H9 (cell line): ENCODE results near the gene UBAC2. TPM values are rescaled to one million over a fixed set of nuclear protein-coding genes. Genes with fewer than 3 reads are reported as not detected.

Experiments
- DNase-seq: peaks from one replicate; pipeline ENCODE4 v3.0.0-alpha.2; 2017
- H2AFZ ChIP-seq: one replicate; pipeline ENCODE4 v1.6.1; 2013; ENCODE audit warnings: mild to moderate bottlenecking, low read length, control low read depth, moderate library complexity
- H2AK5ac ChIP-seq: 2 replicates; pipeline ENCODE4 v1.6.1; 2013; ENCODE audit warnings: low read length, control low read depth, mixed read lengths; ENCODE audit not compliant: insufficient read length
- H2BK120ac ChIP-seq: one replicate; pipeline ENCODE4 v1.6.1; 2013; ENCODE audit warnings: low read depth, mild to moderate bottlenecking, low read length, control low read depth, inconsistent platforms; ENCODE audit not compliant: poor library complexity, severe bottlenecking
- H2BK12ac ChIP-seq: 2 replicates; pipeline ENCODE4 v1.6.1; 2013; ENCODE audit warnings: low read length, control low read depth, mixed read lengths, low read depth; ENCODE audit not compliant: insufficient read length
- H2BK15ac ChIP-seq: 2 replicates; pipeline ENCODE4 v1.6.1; 2013; ENCODE audit warnings: low read depth, low read length, control low read depth
- H2BK20ac ChIP-seq: one replicate; pipeline ENCODE4 v1.6.1; 2013; ENCODE audit warnings: low read depth, mild to moderate bottlenecking, low read length, control low read depth, inconsistent platforms; ENCODE audit not compliant: poor library complexity, severe bottlenecking
- H2BK5ac ChIP-seq: 2 replicates; pipeline ENCODE4 v1.6.1; 2013; ENCODE audit warnings: low read length, control low read depth, mixed read lengths; ENCODE audit not compliant: insufficient read length
- H3K14ac ChIP-seq: 2 replicates; pipeline ENCODE4 v1.6.1; 2013; ENCODE audit warnings: low read length, control low read depth; ENCODE audit not compliant: insufficient read depth
- H3K18ac ChIP-seq: 2 replicates; pipeline ENCODE4 v1.6.1; 2013; ENCODE audit warnings: low read depth, mild to moderate bottlenecking, mixed read lengths, low read length, control low read depth; ENCODE audit not compliant: insufficient read length
- H3K23ac ChIP-seq: 2 replicates; pipeline ENCODE4 v1.6.1; 2013; ENCODE audit warnings: low read length, control low read depth, mixed read lengths, low read depth; ENCODE audit not compliant: insufficient read length
- H3K23me2 ChIP-seq: 2 replicates; pipeline ENCODE4 v1.6.1; 2013; ENCODE audit warnings: low read depth, mild to moderate bottlenecking, mixed read lengths, low read length, control low read depth; ENCODE audit not compliant: insufficient read length, poor library complexity, severe bottlenecking
- H3K27ac ChIP-seq: 2 replicates; pipeline ENCODE4 v1.5.1; 2013; ENCODE audit warnings: low read length, control low read depth, mixed read lengths, low read depth; ENCODE audit not compliant: insufficient read length
- H3K27me3 ChIP-seq: 2 replicates; pipeline ENCODE4 v1.6.1; 2013; ENCODE audit warnings: low read length, control low read depth, inconsistent platforms; ENCODE audit not compliant: insufficient read depth
- H3K4ac ChIP-seq: 2 replicates; pipeline ENCODE4 v1.6.1; 2013; ENCODE audit warnings: low read depth, mild to moderate bottlenecking, control low read depth, inconsistent platforms, low read length, moderate library complexity
- H3K4me1 ChIP-seq: 2 replicates; pipeline ENCODE4 v1.6.1; 2013; ENCODE audit warnings: low read length, control low read depth, inconsistent platforms; ENCODE audit not compliant: insufficient read depth
- H3K4me2 ChIP-seq: 2 replicates; pipeline ENCODE4 v1.6.1; 2013; ENCODE audit warnings: low read length, control low read depth, mixed read lengths; ENCODE audit not compliant: insufficient read length, insufficient read depth
- H3K56ac ChIP-seq: 2 replicates; pipeline ENCODE4 v1.6.1; 2013; ENCODE audit warnings: low read depth, mild to moderate bottlenecking, mixed read lengths, low read length, control low read depth; ENCODE audit not compliant: insufficient read length
- H3K79me1 ChIP-seq: 2 replicates; pipeline ENCODE4 v1.6.1; 2013; ENCODE audit warnings: low read depth, mild to moderate bottlenecking, moderate library complexity, low read length, control low read depth, inconsistent platforms; ENCODE audit not compliant: insufficient read depth, poor library complexity, severe bottlenecking
- H3K79me2 ChIP-seq: 2 replicates; pipeline ENCODE4 v1.6.1; 2013; ENCODE audit warnings: low read length, control low read depth, inconsistent platforms; ENCODE audit not compliant: insufficient read depth
- H3K9ac ChIP-seq: 2 replicates; pipeline ENCODE4 v1.6.1; 2013; ENCODE audit warnings: low read length, control low read depth, mixed read lengths; ENCODE audit not compliant: insufficient read length; ENCODE audit errors: extremely low read depth
- H3K9me3 ChIP-seq: one replicate; pipeline ENCODE4 v1.6.1; 2013; ENCODE audit warnings: low read depth, low read length, inconsistent platforms; ENCODE audit not compliant: control insufficient read depth
- H3T11ph ChIP-seq: one replicate; pipeline ENCODE4 v1.6.1; 2013; ENCODE audit warnings: mild to moderate bottlenecking, low read length, control low read depth, inconsistent platforms
- H4K20me1 ChIP-seq: one replicate; pipeline ENCODE4 v1.6.1; 2013; ENCODE audit not compliant: control insufficient read depth, insufficient read length, insufficient read depth
- H4K5ac ChIP-seq: 2 replicates; pipeline ENCODE4 v1.6.1; 2013; ENCODE audit warnings: low read depth, mild to moderate bottlenecking, mixed read lengths, low read length, control low read depth; ENCODE audit not compliant: insufficient read length
- H4K8ac ChIP-seq: replicated peaks from 2 replicates; pipeline ENCODE4 v1.6.1; 2013; ENCODE audit warnings: low read length, control low read depth, mixed read lengths, low read depth; ENCODE audit not compliant: insufficient read length
- H4K91ac ChIP-seq: 2 replicates; pipeline ENCODE4 v1.6.1; 2013; ENCODE audit warnings: low read depth, mild to moderate bottlenecking, moderate library complexity, mixed read lengths, low read length, control low read depth; ENCODE audit not compliant: insufficient read length
- H3K27ac Mint-ChIP-seq, 3 experiments: 2 replicates in 2 of 3; 3 replicates in 1 of 3; pipeline ENCODE4 v1.8.0; 2020 to 2021; ENCODE audit warnings: mixed read lengths in 3 of 3, mild to moderate bottlenecking in 1 of 3, moderate library complexity in 1 of 3
- H3K27me3 Mint-ChIP-seq: 2 replicates; pipeline ENCODE4 v1.8.0; 2021; ENCODE audit warnings: low read depth, mild to moderate bottlenecking, moderate library complexity, mixed read lengths
- H3K36me3 Mint-ChIP-seq, 3 experiments: 2 replicates in 2 of 3; 3 replicates in 1 of 3; pipeline ENCODE4 v1.8.0; 2020 to 2021; ENCODE audit warnings: low read depth in 3 of 3, mixed read lengths in 3 of 3; ENCODE audit not compliant: insufficient read depth in 1 of 3
- H3K4me1 Mint-ChIP-seq, 2 experiments: 2 replicates each; pipeline ENCODE4 v1.8.0; 2020; ENCODE audit warnings: mixed read lengths in 2 of 2
- H3K4me3 Mint-ChIP-seq, 2 experiments: 2 replicates in 1 of 2; 3 replicates in 1 of 2; pipeline ENCODE4 v1.8.0; 2020 to 2021; ENCODE audit warnings: mild to moderate bottlenecking in 2 of 2, mixed read lengths in 2 of 2, moderate library complexity in 1 of 2
- H3K9me3 Mint-ChIP-seq, 2 experiments: 2 replicates in 1 of 2; 3 replicates in 1 of 2; pipeline ENCODE4 v1.8.0; 2020; ENCODE audit warnings: mild to moderate bottlenecking in 2 of 2, mixed read lengths in 2 of 2, moderate library complexity in 1 of 2
- WGBS: extraction: QIAGEN DNeasy Blood & Tissue Kit; methylation state at CpG from one replicate; pipeline ENCODE4 v1.1.7; 2013; ENCODE audit warnings: missing lambda C conversion rate, low lambda C conversion rate, mixed read lengths; ENCODE audit not compliant: insufficient read length; ENCODE audit errors: extremely low coverage; 5-methylcytosine and 5-hydroxymethylcytosine counted together
- total RNA-seq: library from RNA; stranded (reverse); gene quantifications from 2 replicates; pipeline ENCODE4 v1.2.1, GENCODE V29; 2021
- TF ChIP-seq, protein P1 (sequence below): fragments of 200-600 bp; sonication (generic); conservative IDR thresholded peaks from 3 replicates; pipeline ENCODE4 v1.8.0; 2021; ENCODE audit warnings: antibody characterized with exemption, mild to moderate bottlenecking

UBAC2 gene
- total RNA-seq, 1 experiment from 2014 or later, result 52.3 TPM

DNA sequence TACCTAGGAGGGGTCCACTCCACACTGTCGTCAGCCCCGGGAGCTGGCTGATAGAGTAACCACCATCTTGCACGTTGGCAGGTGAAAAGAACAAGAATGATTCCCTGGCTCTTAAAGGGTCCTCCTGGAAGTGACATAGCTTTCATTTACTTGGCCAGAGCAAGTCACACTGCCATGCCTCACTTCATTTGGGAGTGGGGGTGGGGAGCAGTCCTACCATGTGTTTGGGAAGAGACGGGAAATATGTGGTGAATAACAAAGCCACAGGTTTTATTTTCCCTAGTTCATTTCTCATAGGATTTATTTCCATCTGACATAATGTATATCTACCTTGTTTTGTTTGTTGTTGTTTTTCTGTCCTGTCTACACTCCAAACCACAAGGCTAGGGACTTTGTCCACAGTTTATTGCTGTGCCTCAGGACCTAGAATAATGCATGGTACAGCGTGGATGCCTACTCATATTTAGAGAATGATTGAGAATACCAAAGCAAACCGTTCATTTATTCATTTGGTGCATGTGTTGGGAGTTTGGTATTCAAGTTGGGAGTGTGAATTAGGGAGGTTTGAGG lies 26.8 kb downstream of the UBAC2 start:
- H3K9ac ChIP-seq, result no peak overlapping the region

More for the DNA sequence above, 26.8 kb downstream of the UBAC2 start:
- Histone ChIP-seq H3K9me3 (no peaks in the 10 kb centered on the region), H2BK120ac (no peak overlapping the region), H3K4me2 (no peak overlapping the region), H3K4me1 (no peaks in the 10 kb centered on the region; the same call in 1 of the 2 replicates), H2BK20ac (no peak overlapping the region), H2AK5ac (no peak overlapping the region), H3K14ac (no peak overlapping the region), H3K18ac (no peak overlapping the region), H3K56ac (no peak overlapping the region), H4K5ac (no peak overlapping the region), H3K23me2 (no peaks in the 10 kb centered on the region), H3T11ph (no peak overlapping the region), H3K27ac (no peak overlapping the region), H2BK15ac (no peak overlapping the region), H4K8ac (no peak overlapping the region), H4K20me1 (no peaks in the 10 kb centered on the region), H2BK12ac (no peak overlapping the region), H3K79me2 (peaks cover 26% of the 10 kb centered on the region; the same call in 1 of the 2 replicates), H3K4ac (no peak overlapping the region), H3K27me3 (no peaks in the 10 kb centered on the region), H4K91ac (no peak overlapping the region), H2AFZ (no peak overlapping the region), H3K23ac (no peak overlapping the region), H3K79me1 (peaks cover 13% of the 10 kb centered on the region), H2BK5ac (no peak overlapping the region)
- Mint-ChIP-seq H3K4me3 (no peak overlapping the region), H3K36me3 (peaks cover 1 to 5% (median 4%) of the 10 kb centered on the region in 3 experiments; a peak in 6 of 7 replicates), H3K27me3 (no peaks in the 10 kb centered on the region), H3K4me1 (peaks cover 18 to 20% of the 10 kb centered on the region in 2 experiments), H3K9me3 (no peaks in the 10 kb centered on the region), H3K27ac (peak overlapping the region in 1 of 3 experiments; percentile 18; a peak in 2 of 7 replicates)
- WGBS, result no CpG with 5 or more reads among the region's 6 CpGs
- TF ChIP-seq, protein P1, sequence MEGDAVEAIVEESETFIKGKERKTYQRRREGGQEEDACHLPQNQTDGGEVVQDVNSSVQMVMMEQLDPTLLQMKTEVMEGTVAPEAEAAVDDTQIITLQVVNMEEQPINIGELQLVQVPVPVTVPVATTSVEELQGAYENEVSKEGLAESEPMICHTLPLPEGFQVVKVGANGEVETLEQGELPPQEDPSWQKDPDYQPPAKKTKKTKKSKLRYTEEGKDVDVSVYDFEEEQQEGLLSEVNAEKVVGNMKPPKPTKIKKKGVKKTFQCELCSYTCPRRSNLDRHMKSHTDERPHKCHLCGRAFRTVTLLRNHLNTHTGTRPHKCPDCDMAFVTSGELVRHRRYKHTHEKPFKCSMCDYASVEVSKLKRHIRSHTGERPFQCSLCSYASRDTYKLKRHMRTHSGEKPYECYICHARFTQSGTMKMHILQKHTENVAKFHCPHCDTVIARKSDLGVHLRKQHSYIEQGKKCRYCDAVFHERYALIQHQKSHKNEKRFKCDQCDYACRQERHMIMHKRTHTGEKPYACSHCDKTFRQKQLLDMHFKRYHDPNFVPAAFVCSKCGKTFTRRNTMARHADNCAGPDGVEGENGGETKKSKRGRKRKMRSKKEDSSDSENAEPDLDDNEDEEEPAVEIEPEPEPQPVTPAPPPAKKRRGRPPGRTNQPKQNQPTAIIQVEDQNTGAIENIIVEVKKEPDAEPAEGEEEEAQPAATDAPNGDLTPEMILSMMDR, result no peak
- no peak for DNase-seq
